Endothelial cell of umbilical vein (primary cell): ENCODE measurements around the gene SLC11A2. TPM values are rescaled to one million over a fixed set of nuclear protein-coding genes. Genes with fewer than 3 reads are reported as not detected.

Experiments used
- BruUV-seq: library from RNA; stranded (reverse); fragments of 400-500 nt; replicated peaks from 2 replicates; lab custom pipeline; 2021; lab: Mats Ljungman, UMichigan
- CTCF ChIA-PET: fragments of 300-600, 350-600 bp; sonication (Branson Sonifier 250); formaldehyde crosslinking; loops from one replicate; lab custom pipeline; 2021; ENCODE audit warnings: antibody characterized with exemption, inconsistent platforms; lab: Charles Lee
- POLR2A ChIA-PET: fragments of 300-600, 350-600 bp; sonication (Branson Sonifier 250); formaldehyde crosslinking; loops from one replicate; lab custom pipeline; 2021; ENCODE audit warnings: antibody characterized with exemption, inconsistent platforms; lab: Charles Lee
- DNase-seq: peaks from one replicate; pipeline ENCODE4 v3.0.0-alpha.2; 2011; ENCODE audit warnings: low read depth, low spot score
- FAIRE-seq: peaks from 2 replicates; lab custom pipeline; 2011; peaks lifted over from hg19 to GRCh38; lab: Jason Lieb, UNC
- H2AFZ ChIP-seq: 2 replicates; pipeline ENCODE4 v1.6.0; 2012; ENCODE audit warnings: low read depth, low read length, control low read depth, inconsistent platforms
- H3K27ac ChIP-seq: 2 replicates; pipeline ENCODE4 v1.5.1; 2011; ENCODE audit warnings: low read depth, mild to moderate bottlenecking, control low read depth, low read length, moderate library complexity; ENCODE audit not compliant: insufficient read depth
- H3K27me3 ChIP-seq, 2 experiments: 2 replicates each; pipeline versions ENCODE4 v1.6.0 to v1.6.1; 2011; ENCODE audit warnings: low read length in 2 of 2, mixed read lengths in 1 of 2; ENCODE audit not compliant: control insufficient read depth in 2 of 2, insufficient read depth in 2 of 2
- H3K36me3 ChIP-seq, 2 experiments: 2 replicates in 1 of 2; 3 replicates in 1 of 2; pipeline ENCODE4 v1.5.1; 2011; ENCODE audit warnings: low read length in 2 of 2, mild to moderate bottlenecking in 1 of 2, moderate library complexity in 1 of 2; ENCODE audit not compliant: control insufficient read depth in 2 of 2, insufficient read depth in 2 of 2; ENCODE audit errors: extremely low read depth in 1 of 2
- H3K4me1 ChIP-seq: 3 replicates; pipeline ENCODE4 v1.5.1; 2011; ENCODE audit warnings: mild to moderate bottlenecking, low read length; ENCODE audit not compliant: control insufficient read depth, insufficient read depth; ENCODE audit errors: extremely low read depth
- H3K4me2 ChIP-seq: 2 replicates; pipeline ENCODE4 v1.6.1; 2011; ENCODE audit warnings: low read length, control low read depth, mixed read lengths; ENCODE audit not compliant: insufficient read depth
- H3K4me3 ChIP-seq, 3 experiments: fragments of 200-600 bp in 1 of 3; sonication (generic), shearing (Covaris generic) in 1 of 3; replicated peaks in 1 of 3; 2 replicates each; pipeline ENCODE4 v1.5.1; 2011 to 2016; ENCODE audit warnings: control low read depth in 3 of 3, low read length in 3 of 3, mild to moderate bottlenecking in 2 of 3, inconsistent platforms in 1 of 3, low read depth in 1 of 3, moderate library complexity in 1 of 3; ENCODE audit not compliant: insufficient read depth in 1 of 3
- H3K79me2 ChIP-seq: 2 replicates; pipeline ENCODE4 v1.6.0; 2012; ENCODE audit warnings: low read length, inconsistent platforms; ENCODE audit not compliant: control insufficient read depth, insufficient read depth
- H3K9ac ChIP-seq: replicated peaks from 2 replicates; pipeline ENCODE3; 2011; ENCODE audit warnings: low read length, control low read depth; ENCODE audit not compliant: insufficient read depth; ENCODE audit errors: extremely low read depth
- H3K9me1 ChIP-seq: replicated peaks from 3 replicates; pipeline ENCODE4 v1.6.0; 2011; ENCODE audit warnings: mild to moderate bottlenecking, low read length; ENCODE audit not compliant: control insufficient read depth, insufficient read depth; ENCODE audit errors: extremely low read depth
- H3K9me3 ChIP-seq: replicated peaks from 2 replicates; pipeline ENCODE4 v1.5.1; 2012; ENCODE audit warnings: low read length, inconsistent platforms; ENCODE audit not compliant: control insufficient read depth, insufficient read depth
- H4K20me1 ChIP-seq: replicated peaks from 2 replicates; pipeline ENCODE3; 2011; ENCODE audit warnings: mild to moderate bottlenecking, low read length; ENCODE audit not compliant: control insufficient read depth, insufficient read depth; ENCODE audit errors: extremely low read depth
- EZH2 ChIP-seq: IDR thresholded peaks from 2 replicates; pipeline ENCODE4 v1.6.1; 2012; ENCODE audit warnings: borderline replicate concordance, low read depth, mild to moderate bottlenecking, moderate library complexity, low read length, inconsistent platforms; ENCODE audit not compliant: severe bottlenecking
- FOS ChIP-seq: IDR thresholded peaks from 2 replicates; pipeline ENCODE4 v1.6.1; 2011; ENCODE audit warnings: mild to moderate bottlenecking, low read length, moderate library complexity, borderline replicate concordance; ENCODE audit not compliant: insufficient read depth
- GATA2 ChIP-seq: IDR thresholded peaks from 2 replicates; pipeline ENCODE4 v1.7.0; 2011; ENCODE audit warnings: low read depth, mild to moderate bottlenecking, moderate library complexity, mixed read lengths, low read length; ENCODE audit not compliant: insufficient read length, insufficient read depth
- JUN ChIP-seq: IDR thresholded peaks from 2 replicates; pipeline ENCODE4 v1.6.1; 2011; ENCODE audit warnings: borderline replicate concordance, low read depth; ENCODE audit not compliant: insufficient read length, insufficient read depth
- MAX ChIP-seq: IDR thresholded peaks from 2 replicates; pipeline ENCODE4 v1.6.1; 2011; ENCODE audit not compliant: insufficient read depth, insufficient read length
- MYC ChIP-seq: IDR thresholded peaks from one replicate; pipeline ENCODE4 v1.6.1; 2011; ENCODE audit warnings: mild to moderate bottlenecking, low read depth, low read length
- POLR2A ChIP-seq: IDR thresholded peaks from 2 replicates; pipeline ENCODE4 v1.6.1; 2012; ENCODE audit warnings: low read depth, mild to moderate bottlenecking, control low read depth, low read length
- POLR2AphosphoS5 ChIP-seq: IDR thresholded peaks from 2 replicates; pipeline ENCODE4 v1.6.1; 2012; ENCODE audit warnings: low read depth, mild to moderate bottlenecking, control low read depth, low read length, moderate library complexity; ENCODE audit not compliant: insufficient read depth
- dilution Hi-C: fragments of 300-500 bp; cut with MboI; formaldehyde crosslinking; loops from one replicate; pipeline ENCODE4 v1.15.0; 2019; ENCODE audit warnings: low sequenced_read_pairs; ENCODE audit not compliant: extremely low pct_ligation_motif_present
- intact Hi-C: fragments of 100-400 bp; cut with micrococcal nuclease; formaldehyde crosslinking; loops from one replicate; pipeline ENCODE4 v1.10.0; 2022
- polyA plus RNA-seq, 4 experiments: library from polyadenylated mRNA; depleted of rRNA in 3 of 4; stranded (reverse) in 3 of 4; unstranded in 1 of 4; fragments of >200 nt; gene quantifications; 2 replicates each; pipeline versions ENCODE4 v1.2.1 to v1.2.3, GENCODE V29; 2011 to 2012; ENCODE audit warnings: missing spikeins in 1 of 4
- total RNA-seq: library from RNA; stranded (reverse); gene quantifications from 2 replicates; pipeline ENCODE4 v1.2.3, GENCODE V29; 2021
- TF ChIP-seq, protein P1 (sequence below), 2 donors: IDR thresholded peaks; 1 replicate in 1 of 2; 2 replicates in 1 of 2; pipeline ENCODE4 v1.5.1; 2011; ENCODE audit warnings: low read length in 2 of 2, mild to moderate bottlenecking in 2 of 2, moderate library complexity in 2 of 2, control low read depth in 1 of 2, inconsistent platforms in 1 of 2, low read depth in 1 of 2; ENCODE audit not compliant: insufficient read depth in 1 of 2; ENCODE audit errors: extremely low read depth in 1 of 2

The SLC11A2 gene
- total and polyA plus RNA-seq, 2 donors (not counting 3 experiments of a cell fraction or from before 2014, with no cell fraction given) = 47.5 to 56.4 TPM

- H3K27ac ChIP-seq = no peak overlapping the region
- H3K4me1 ChIP-seq = no peaks in the 10 kb centered on the region
- no peaks in the 10 kb centered on the region for H3K9me1 ChIP-seq
- H3K9ac ChIP-seq = no peak overlapping the region
- no peak overlapping the region for H3K4me3 ChIP-seq
- H3K36me3 ChIP-seq = peaks cover 0 to 3% of the 10 kb centered on the region in 2 experiments
- DNase-seq (no peak), FAIRE-seq (no peak)
- no peak overlapping the region for H2AFZ ChIP-seq
- BruUV-seq = no TSS peak
- intact Hi-C loops = no loop called here
- TF ChIP-seq MAX (no peak), FOS (no peak), MYC (no peak), JUN (no peak), EZH2 (no peak), POLR2AphosphoS5 (no peak), POLR2A (no peak), GATA2 (no peak)
- TF ChIP-seq, protein P1, sequence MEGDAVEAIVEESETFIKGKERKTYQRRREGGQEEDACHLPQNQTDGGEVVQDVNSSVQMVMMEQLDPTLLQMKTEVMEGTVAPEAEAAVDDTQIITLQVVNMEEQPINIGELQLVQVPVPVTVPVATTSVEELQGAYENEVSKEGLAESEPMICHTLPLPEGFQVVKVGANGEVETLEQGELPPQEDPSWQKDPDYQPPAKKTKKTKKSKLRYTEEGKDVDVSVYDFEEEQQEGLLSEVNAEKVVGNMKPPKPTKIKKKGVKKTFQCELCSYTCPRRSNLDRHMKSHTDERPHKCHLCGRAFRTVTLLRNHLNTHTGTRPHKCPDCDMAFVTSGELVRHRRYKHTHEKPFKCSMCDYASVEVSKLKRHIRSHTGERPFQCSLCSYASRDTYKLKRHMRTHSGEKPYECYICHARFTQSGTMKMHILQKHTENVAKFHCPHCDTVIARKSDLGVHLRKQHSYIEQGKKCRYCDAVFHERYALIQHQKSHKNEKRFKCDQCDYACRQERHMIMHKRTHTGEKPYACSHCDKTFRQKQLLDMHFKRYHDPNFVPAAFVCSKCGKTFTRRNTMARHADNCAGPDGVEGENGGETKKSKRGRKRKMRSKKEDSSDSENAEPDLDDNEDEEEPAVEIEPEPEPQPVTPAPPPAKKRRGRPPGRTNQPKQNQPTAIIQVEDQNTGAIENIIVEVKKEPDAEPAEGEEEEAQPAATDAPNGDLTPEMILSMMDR (IDR thresholded peaks at IDR 0.05; ENCODE audit: extremely low read depth in 1 of 2, insufficient read depth in 1 of 2, low read depth in 1 of 2, low read length in 2 of 2) = no peak
- no peaks in the 10 kb centered on the region for H4K20me1 ChIP-seq
- POLR2A ChIA-PET = no interaction called here
- no peaks in the 10 kb centered on the region for H3K27me3 ChIP-seq
- H3K4me2 ChIP-seq = no peak overlapping the region
- H3K79me2 ChIP-seq = peaks cover 7% of the 10 kb centered on the region
- CTCF ChIA-PET = no interaction called here
- dilution Hi-C loops = no loop called here
- H3K9me3 ChIP-seq = no peaks in the 10 kb centered on the region
Measured at GRCh38 chr12:51005671-51006070, 20.5 kb downstream of the SLC11A2 start.
